Measurements from ENCODE around the gene APOBEC3C.
"Not testable (repeated sequence)": the region's sequence is repeated elsewhere in the genome, so short reads cannot be mapped to it uniquely, and the experiment has no call there.

APOBEC3C gene

DNA sequence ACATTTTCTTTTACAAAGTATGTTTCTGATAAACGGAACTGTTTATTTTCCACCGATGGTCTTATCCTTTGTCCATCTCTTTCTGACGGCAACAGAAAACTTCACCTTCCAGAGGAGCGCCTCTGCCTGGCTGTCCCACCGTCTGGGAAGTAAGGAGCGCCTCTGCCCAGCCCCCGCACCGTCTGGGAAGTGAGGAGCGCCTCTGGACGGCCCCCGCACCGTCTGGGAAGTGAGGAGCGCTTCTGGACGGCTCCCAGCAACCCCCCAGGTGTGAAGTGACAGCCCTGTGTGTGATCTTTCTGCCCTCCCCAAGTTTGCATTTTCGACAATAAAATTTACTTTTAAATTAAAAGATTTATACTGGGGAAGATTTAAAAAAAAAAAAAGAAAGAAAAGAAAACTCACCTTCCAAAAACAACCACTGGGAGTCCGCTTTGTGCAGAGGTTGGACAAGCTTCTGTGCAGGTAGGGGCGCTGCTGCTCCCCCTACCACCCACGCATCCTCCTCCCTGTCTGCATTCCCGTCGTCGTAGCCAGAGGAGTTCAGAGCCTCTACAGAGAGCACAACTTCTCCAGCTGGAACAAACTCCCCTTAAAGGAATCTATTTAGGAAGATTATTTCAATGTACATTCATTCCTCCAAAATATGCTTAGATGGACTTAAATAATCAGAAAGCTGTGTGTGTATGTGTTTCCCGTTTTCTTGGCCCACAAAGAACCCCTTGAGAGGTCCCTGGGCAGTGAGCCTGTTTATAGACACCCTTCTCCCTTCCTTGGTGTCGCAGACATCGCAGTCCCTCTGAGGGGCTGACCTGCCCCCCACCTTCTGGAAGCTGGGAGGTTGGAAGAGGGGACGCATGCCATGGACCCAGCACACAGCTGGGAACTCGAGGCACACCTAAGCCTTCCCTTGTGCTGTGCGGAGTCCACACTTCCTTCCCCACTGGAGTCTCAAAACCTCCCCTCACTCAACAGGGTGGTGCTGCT is 32.8 kb upstream of the APOBEC3C start:
- Histone ChIP-seq H3K9me3 (ENCODE audit: severe bottlenecking) (no peaks in the 10 kb centered on the region), H3K27ac (no peak overlapping the region), H3K4me3 (ENCODE audit: low read depth, low read length) (no peak overlapping the region), H3K36me3 (no peaks in the 10 kb centered on the region), H3K27me3 (ENCODE audit: insufficient read depth, low read depth, severe bottlenecking) (no peaks in the 10 kb centered on the region)
- no peak for DNase-seq
- TF ChIP-seq, protein P1, sequence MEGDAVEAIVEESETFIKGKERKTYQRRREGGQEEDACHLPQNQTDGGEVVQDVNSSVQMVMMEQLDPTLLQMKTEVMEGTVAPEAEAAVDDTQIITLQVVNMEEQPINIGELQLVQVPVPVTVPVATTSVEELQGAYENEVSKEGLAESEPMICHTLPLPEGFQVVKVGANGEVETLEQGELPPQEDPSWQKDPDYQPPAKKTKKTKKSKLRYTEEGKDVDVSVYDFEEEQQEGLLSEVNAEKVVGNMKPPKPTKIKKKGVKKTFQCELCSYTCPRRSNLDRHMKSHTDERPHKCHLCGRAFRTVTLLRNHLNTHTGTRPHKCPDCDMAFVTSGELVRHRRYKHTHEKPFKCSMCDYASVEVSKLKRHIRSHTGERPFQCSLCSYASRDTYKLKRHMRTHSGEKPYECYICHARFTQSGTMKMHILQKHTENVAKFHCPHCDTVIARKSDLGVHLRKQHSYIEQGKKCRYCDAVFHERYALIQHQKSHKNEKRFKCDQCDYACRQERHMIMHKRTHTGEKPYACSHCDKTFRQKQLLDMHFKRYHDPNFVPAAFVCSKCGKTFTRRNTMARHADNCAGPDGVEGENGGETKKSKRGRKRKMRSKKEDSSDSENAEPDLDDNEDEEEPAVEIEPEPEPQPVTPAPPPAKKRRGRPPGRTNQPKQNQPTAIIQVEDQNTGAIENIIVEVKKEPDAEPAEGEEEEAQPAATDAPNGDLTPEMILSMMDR (IDR thresholded peaks at IDR 0.05; ENCODE audit: low read depth, low read length): peak; percentile 27; the same call in 1 of the 2 replicates

DNA sequence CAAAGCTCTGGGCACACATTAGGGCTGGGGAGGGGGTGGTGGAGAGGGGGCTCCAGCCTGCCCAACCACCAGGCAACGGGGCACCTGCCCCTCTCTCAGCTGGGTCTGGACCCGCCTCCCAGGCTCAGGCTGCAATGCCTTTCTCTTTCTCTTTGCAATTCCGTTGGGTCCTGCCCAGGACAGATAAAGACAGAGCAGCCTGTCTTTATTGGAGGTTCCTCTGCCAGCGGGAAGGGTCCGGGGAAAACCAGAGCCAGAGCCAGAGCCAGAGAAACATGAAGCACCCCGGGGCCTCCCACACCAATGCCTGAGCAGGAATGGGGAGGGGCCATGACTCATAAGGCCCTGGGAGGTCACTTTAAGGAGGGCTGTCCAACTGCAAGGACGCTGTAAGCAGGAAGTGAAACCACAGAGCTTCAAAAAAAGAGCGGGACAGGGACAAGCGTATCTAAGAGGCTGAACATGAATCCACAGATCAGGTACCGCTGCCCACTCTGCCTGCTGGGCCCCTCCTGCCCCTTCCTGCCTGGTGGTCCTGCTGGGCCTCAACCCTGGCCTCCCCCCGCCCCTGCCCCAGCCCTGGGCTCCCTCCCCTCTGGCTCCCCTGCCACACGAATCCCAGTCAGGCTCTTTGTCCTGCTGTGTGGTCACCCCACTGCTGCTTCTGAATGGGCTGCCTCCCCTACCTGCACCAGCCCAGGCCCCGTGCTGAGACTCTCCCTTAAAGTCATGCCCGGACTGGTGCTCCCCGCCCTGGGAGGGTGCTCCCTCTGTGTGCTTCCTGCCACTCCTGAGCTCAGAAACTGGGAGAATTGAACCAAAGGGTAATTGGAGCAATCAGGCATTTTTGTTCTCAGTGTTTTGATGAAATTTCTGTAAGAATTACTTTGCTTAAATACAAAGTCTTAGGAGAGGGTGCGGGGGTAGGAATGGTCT is 31.8 kb upstream of the APOBEC3C start, which contains the start of gene APOBEC3B:
APOBEC3B (plus strand) TSS at position 356 of the 936 bp plus-strand sequence; CDS start at position 463, 107 bp downstream.
- DNase-seq: no peak
- Histone ChIP-seq H3K36me3 (no peaks in the 10 kb centered on the region), H3K4me3 (ENCODE audit: low read depth, low read length) (no peak within 1 kb of the TSS), H3K27ac (no peak within 1 kb of the TSS), H3K9me3 (ENCODE audit: severe bottlenecking) (no peaks in the 10 kb centered on the region), H3K27me3 (ENCODE audit: insufficient read depth, low read depth, severe bottlenecking) (no peaks in the 10 kb centered on the region)
- TF ChIP-seq, protein P1 (IDR thresholded peaks at IDR 0.05; ENCODE audit: low read depth, low read length): no peak

DNA sequence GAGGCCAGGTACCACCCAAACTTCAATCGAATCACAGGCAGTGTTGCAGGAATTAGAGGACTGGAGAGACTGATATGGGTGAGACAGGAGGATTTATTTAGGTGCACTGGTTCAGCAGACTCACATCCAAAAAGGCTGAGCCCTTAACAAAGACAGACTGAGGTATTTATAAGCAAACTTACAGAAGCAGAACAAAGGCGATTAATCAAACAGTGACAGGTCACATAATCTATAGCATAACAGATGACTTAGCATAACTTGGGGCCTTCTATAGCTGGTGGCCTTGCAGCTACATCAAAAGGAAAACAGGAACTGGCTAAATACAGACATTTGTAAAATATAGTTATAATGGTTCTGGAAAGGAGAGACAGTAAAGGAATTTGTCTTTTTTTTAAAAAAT is 29.8 kb upstream of the APOBEC3C start:
- Histone ChIP-seq H3K36me3 (no peaks in the 10 kb centered on the region), H3K4me3 (ENCODE audit: low read depth, low read length) (no peak overlapping the region), H3K27ac (no peak overlapping the region), H3K9me3 (ENCODE audit: severe bottlenecking) (no peaks in the 10 kb centered on the region), H3K27me3 (ENCODE audit: insufficient read depth, low read depth, severe bottlenecking) (no peaks in the 10 kb centered on the region)
- TF ChIP-seq, protein P1 (IDR thresholded peaks at IDR 0.05; ENCODE audit: low read depth, low read length): no peak
- DNase-seq: no peak

DNA sequence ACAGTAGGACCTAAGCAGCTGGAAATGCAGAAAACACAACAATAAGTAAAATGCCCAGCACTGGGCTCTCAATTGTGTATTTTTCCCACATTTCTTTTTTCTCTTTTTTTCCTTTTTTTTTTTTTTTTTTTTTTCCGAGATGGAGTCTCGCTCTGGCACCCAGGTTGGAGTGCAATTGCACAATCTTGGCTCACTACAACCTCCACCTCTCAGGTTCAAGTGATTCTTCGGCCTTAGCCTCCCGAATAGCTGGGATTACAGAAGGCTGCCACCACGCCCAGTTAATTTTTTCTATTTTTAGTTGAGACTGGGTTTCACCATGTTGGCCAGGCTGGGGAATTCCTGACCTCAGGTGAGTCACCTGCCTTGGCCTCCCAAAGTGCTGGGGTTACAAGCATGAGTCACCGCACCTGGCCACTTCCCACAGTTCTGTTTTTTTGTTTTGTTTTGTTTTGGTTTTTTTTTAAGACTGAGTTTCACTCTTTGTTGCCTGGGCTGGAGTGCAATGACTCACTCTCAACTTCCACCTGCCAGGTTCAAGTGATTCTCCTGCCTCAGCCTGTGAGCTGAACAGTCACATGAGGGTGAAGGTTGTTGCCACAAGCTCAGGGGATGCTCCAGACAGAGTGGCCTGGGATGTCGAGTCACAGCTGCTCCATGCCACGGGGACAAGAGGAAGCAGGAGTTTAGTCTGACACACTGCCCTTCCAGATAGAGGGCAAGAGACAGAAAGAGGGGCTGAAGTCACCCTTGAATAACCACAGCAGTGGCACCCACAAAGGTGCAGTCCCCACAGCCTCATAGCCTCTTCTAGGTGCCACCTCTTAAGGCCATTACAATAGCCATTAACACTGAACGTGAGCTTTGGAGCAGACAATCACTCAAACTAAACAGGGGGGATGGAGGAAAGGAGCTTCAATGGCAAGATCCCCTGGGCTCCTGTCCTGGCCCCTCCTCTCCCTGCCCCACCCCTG is 29.0 kb upstream of the APOBEC3C start:
- not testable (repeated sequence) for DNase-seq; H3K4me3 ChIP-seq (ENCODE audit: low read depth, low read length); H3K27ac ChIP-seq; H3K9me3 ChIP-seq (ENCODE audit: severe bottlenecking); H3K36me3 ChIP-seq; H3K27me3 ChIP-seq (ENCODE audit: insufficient read depth, low read depth, severe bottlenecking)

DNA sequence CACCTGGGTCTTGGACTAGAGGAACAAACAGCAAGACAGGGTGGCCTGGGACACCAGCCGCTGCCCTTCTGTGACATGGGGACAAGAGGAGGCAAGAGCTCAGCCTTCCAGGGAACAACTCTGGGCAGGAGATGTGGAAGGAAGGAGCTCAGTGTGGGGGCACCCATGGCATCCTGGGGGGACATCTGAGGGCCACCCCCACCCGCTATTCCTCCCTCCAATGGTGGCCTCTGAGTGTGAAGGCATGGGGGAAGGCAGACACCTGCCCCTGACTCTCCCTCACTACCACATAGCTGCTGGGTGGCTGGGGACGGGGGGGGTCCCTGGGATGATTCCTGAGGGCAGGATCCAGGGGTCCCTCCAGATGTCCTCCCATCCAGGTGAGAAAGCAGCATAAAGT is 27.4 kb upstream of the APOBEC3C start:
- DNase-seq: no peak
- TF ChIP-seq, protein P1 (IDR thresholded peaks at IDR 0.05; ENCODE audit: low read depth, low read length): no peak
- no peaks in the 10 kb centered on the region for H3K27me3 ChIP-seq (ENCODE audit: insufficient read depth, low read depth, severe bottlenecking)
- no peak overlapping the region for H3K27ac ChIP-seq
- no peak overlapping the region for H3K4me3 ChIP-seq (ENCODE audit: low read depth, low read length)
- H3K9me3 ChIP-seq (ENCODE audit: severe bottlenecking): no peaks in the 10 kb centered on the region
- no peaks in the 10 kb centered on the region for H3K36me3 ChIP-seq

Data from WERI-Rb-1 (cell line).